Stimulated activated naive B cell treated with anti-CD40 and anti-IgM and Interleukin-4, amounts not matched to agents 10 μg/mL and 1 μg/mL and 100 μg/mL, for 72 hours (primary cell): ENCODE results near the gene CD9.
"Not testable (repeated sequence)": the region's sequence is repeated elsewhere in the genome, so short reads cannot be mapped to it uniquely, and the experiment has no call there.

ENCODE experiments used
- ATAC-seq, 2 donors: fragments of 150-1000 bp; cut with Tn5 transposase; replicated peaks; 2 replicates each; pipeline ENCODE4 v1.10.0; 2021; ENCODE audit warnings: moderate library complexity in 1 of 2
- DNase-seq: peaks from one replicate; pipeline ENCODE4 v3.0.0; 2021
- H3K27ac Mint-ChIP-seq: one replicate; pipeline ENCODE4 v1.8.0; 2022; ENCODE audit warnings: mild to moderate bottlenecking, mixed read lengths
- H3K27me3 Mint-ChIP-seq, 2 donors: one replicate each; pipeline ENCODE4 v1.8.0; 2022; ENCODE audit warnings: mixed read lengths in 2 of 2
- H3K36me3 Mint-ChIP-seq, 2 donors: one replicate each; pipeline ENCODE4 v1.8.0; 2022; ENCODE audit warnings: mixed read lengths in 2 of 2, mild to moderate bottlenecking in 1 of 2
- H3K4me1 Mint-ChIP-seq, 2 donors: one replicate each; pipeline ENCODE4 v1.8.0; 2022; ENCODE audit warnings: mixed read lengths in 2 of 2, mild to moderate bottlenecking in 1 of 2
- H3K4me3 Mint-ChIP-seq, 2 donors: one replicate each; pipeline ENCODE4 v1.8.0; 2022; ENCODE audit warnings: mild to moderate bottlenecking in 2 of 2, mixed read lengths in 2 of 2, moderate library complexity in 1 of 2
- H3K9me3 Mint-ChIP-seq, 2 donors: one replicate each; pipeline ENCODE4 v1.8.0; 2022; ENCODE audit warnings: mixed read lengths in 2 of 2, mild to moderate bottlenecking in 1 of 2

CD9 gene

DNA sequence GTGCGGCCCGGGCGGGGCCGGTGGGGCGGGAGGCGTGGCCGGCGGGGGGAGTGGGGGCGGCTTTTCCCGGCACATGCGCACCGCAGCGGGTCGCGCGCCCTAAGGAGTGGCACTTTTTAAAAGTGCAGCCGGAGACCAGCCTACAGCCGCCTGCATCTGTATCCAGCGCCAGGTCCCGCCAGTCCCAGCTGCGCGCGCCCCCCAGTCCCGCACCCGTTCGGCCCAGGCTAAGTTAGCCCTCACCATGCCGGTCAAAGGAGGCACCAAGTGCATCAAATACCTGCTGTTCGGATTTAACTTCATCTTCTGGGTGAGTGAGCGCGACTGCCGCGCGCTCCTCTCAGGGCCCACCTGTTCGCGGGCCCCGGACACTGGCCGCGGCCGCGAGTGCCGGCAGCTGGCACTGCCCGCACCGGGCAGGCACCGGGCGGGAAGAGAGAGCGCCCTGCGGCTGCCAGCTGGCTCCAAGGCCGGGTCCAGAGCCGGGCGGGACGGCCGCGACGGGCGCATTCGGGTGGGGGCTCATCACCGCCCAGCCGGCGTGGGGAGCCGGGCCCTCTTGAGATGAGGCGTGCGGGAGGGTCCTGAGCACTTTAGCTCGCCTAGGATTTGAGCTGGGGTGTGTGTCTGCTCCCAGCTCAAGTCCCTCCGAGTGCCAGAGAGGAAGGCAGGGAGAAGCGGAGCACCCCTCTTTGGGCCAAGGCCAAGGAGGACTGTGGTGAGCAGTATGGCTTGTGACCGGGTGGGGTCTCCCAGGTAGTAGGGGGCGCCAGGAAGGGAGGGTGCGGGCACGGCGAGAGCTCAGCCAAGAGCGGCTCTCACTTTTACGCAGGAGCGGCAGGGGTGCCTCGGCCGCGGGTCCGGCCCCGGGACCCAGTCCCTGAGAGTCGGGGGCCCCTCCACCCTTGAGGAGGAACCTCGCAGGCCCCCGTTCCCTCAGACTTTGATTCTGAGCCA, at the start of gene CD9:
CD9 (plus strand) TSS at position 145 of the 957 bp plus-strand sequence; CDS start at position 245, 100 bp downstream.
- DNase-seq = no peak
- H3K36me3 Mint-ChIP-seq = peaks cover 0 to 4% of the 10 kb centered on the region in 2 donors
- no peaks in the 10 kb centered on the region for H3K9me3 Mint-ChIP-seq
- H3K4me3 Mint-ChIP-seq = peak within 1 kb of the TSS; percentile 79 to 85
- H3K27ac Mint-ChIP-seq = peak within 1 kb of the TSS; percentile 76
- H3K27me3 Mint-ChIP-seq = peaks cover 7 to 36% of the 10 kb centered on the region in 2 donors
- ATAC-seq = peak; percentile 54 to 69
- H3K4me1 Mint-ChIP-seq = peaks cover 40 to 73% of the 10 kb centered on the region in 2 donors

- no peaks in the 10 kb centered on the region for H3K9me3 Mint-ChIP-seq
- ATAC-seq (no peak), DNase-seq (no peak)
- H3K27me3 Mint-ChIP-seq = peaks cover 7 to 12% of the 10 kb centered on the region in 2 donors
- no peaks in the 10 kb centered on the region for H3K36me3 Mint-ChIP-seq
- H3K4me1 Mint-ChIP-seq = peaks cover 0 to 7% of the 10 kb centered on the region in 2 donors
- H3K4me3 Mint-ChIP-seq = no peak overlapping the region
- no peak overlapping the region for H3K27ac Mint-ChIP-seq
These were observed 45.3 kb upstream of the CD9 start for GRCh38 chr12:6154730-6155459.

GRCh38 chr12:6157482-6157881, 42.7 kb upstream of the CD9 start:
- no peak overlapping the region for H3K27ac Mint-ChIP-seq
- DNase-seq (no peak), ATAC-seq (no peak)
- no peaks in the 10 kb centered on the region for H3K9me3 Mint-ChIP-seq
- no peak overlapping the region for H3K4me3 Mint-ChIP-seq
- H3K36me3 Mint-ChIP-seq = no peaks in the 10 kb centered on the region
- peaks cover 21 to 24% of the 10 kb centered on the region in 2 donors for H3K27me3 Mint-ChIP-seq
- peaks cover 7% of the 10 kb centered on the region in 2 donors for H3K4me1 Mint-ChIP-seq

- Mint-ChIP-seq H3K27me3 (peaks cover 21 to 24% of the 10 kb centered on the region in 2 donors), H3K9me3 (no peaks in the 10 kb centered on the region), H3K36me3 (no peaks in the 10 kb centered on the region), H3K4me1 (peaks cover 7 to 9% of the 10 kb centered on the region in 2 donors), H3K27ac (no peak overlapping the region), H3K4me3 (no peak overlapping the region)
- no peak for DNase-seq
- ATAC-seq = no peak
These were observed 41.9 kb upstream of the CD9 start for GRCh38 chr12:6158255-6158654.

DNA sequence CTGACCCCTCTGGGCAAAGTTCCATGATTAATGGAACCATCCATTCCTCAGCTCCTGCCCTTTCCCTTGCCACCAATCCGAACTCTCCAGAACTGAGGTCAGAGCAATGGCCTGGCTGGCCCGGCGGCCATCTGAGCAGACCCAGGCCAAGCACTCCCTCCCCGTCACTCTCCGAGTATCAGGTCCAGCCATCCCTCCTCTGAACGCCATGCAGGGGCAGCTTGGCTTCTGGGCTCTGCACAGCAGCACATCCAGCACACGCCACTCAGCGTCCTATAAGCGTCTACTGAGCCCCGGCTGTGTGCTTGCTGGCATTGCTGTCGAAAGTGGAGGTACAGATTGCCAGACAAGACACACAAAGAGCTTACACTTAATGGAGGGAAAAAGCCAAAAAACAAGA, 41.5 kb upstream of the CD9 start:
- no peak overlapping the region for H3K4me3 Mint-ChIP-seq
- peaks cover 7 to 14% of the 10 kb centered on the region in 2 donors for H3K4me1 Mint-ChIP-seq
- ATAC-seq = no peak
- peaks cover 21 to 24% of the 10 kb centered on the region in 2 donors for H3K27me3 Mint-ChIP-seq
- no peak for DNase-seq
- H3K36me3 Mint-ChIP-seq = no peaks in the 10 kb centered on the region
- H3K9me3 Mint-ChIP-seq = no peaks in the 10 kb centered on the region
- no peak overlapping the region for H3K27ac Mint-ChIP-seq

- not testable (repeated sequence) for H3K4me3 Mint-ChIP-seq, H3K27ac Mint-ChIP-seq, H3K9me3 Mint-ChIP-seq, ATAC-seq, H3K36me3 Mint-ChIP-seq, DNase-seq
- peaks cover 7 to 15% of the 10 kb centered on the region in 2 donors for H3K4me1 Mint-ChIP-seq
- H3K27me3 Mint-ChIP-seq = peaks cover 21 to 24% of the 10 kb centered on the region in 2 donors
These were observed 40.8 kb upstream of the CD9 start for GRCh38 chr12:6159166-6160011.

GRCh38 chr12:6160049-6160649, 40.1 kb upstream of the CD9 start:
- not testable (repeated sequence) for H3K27ac Mint-ChIP-seq, H3K9me3 Mint-ChIP-seq

GRCh38 chr12:6161124-6161882, 38.9 kb upstream of the CD9 start:
- DNase-seq (no peak), ATAC-seq (no peak)
- H3K4me1 Mint-ChIP-seq = peaks cover 7 to 17% of the 10 kb centered on the region in 2 donors
- no peak overlapping the region for H3K4me3 Mint-ChIP-seq
- H3K27me3 Mint-ChIP-seq = peaks cover 14 to 24% of the 10 kb centered on the region in 2 donors
- no peaks in the 10 kb centered on the region for H3K36me3 Mint-ChIP-seq
- no peaks in the 10 kb centered on the region for H3K9me3 Mint-ChIP-seq
- no peak overlapping the region for H3K27ac Mint-ChIP-seq

More at GRCh38 chr12:6160049-6160649, 40.1 kb upstream of the CD9 start:
- not testable (repeated sequence) for H3K36me3 Mint-ChIP-seq, H3K4me3 Mint-ChIP-seq, DNase-seq, ATAC-seq
- Mint-ChIP-seq H3K27me3 (peaks cover 16 to 24% of the 10 kb centered on the region in 2 donors), H3K4me1 (peaks cover 7 to 15% of the 10 kb centered on the region in 2 donors)

DNA sequence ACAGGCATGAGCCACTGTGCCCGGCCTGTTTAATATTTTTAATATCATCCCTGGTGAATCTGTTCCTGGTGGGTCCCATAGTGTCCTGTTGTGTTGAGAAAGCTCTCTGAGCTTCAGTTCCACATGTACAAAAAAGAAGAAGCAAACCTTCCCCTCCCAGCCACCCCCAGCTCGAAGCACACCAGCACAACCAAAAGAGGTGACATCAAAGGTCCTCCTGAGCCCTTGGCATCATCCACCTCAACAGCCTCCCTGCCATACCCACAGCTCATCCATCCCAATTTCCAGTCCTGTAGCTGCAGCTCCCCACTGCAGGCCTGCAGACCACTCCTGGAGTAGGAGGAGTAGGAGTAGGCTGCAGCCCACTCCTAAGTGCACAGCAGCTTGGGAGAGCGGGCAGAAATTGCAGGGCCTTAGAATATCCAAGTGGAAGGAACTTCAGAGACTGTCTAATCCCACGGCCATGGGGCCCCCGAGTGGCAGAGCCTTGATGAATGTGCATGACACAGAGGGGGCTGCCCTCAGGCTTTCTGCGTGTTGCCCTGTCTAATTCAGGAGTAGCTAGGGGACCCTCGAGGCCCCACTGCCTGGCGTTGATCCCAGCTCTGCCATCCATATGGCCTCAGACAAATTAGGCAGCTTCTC, 36.7 kb upstream of the CD9 start:
- no peak overlapping the region for H3K4me3 Mint-ChIP-seq
- peaks cover 14 to 24% of the 10 kb centered on the region in 2 donors for H3K27me3 Mint-ChIP-seq
- DNase-seq (no peak), ATAC-seq (no peak)
- peaks cover 0 to under 1% of the 10 kb centered on the region in 2 donors for H3K9me3 Mint-ChIP-seq
- peaks cover 0 to under 1% of the 10 kb centered on the region in 2 donors for H3K36me3 Mint-ChIP-seq
- no peak overlapping the region for H3K27ac Mint-ChIP-seq
- H3K4me1 Mint-ChIP-seq = peaks cover 18 to 39% of the 10 kb centered on the region in 2 donors

DNA sequence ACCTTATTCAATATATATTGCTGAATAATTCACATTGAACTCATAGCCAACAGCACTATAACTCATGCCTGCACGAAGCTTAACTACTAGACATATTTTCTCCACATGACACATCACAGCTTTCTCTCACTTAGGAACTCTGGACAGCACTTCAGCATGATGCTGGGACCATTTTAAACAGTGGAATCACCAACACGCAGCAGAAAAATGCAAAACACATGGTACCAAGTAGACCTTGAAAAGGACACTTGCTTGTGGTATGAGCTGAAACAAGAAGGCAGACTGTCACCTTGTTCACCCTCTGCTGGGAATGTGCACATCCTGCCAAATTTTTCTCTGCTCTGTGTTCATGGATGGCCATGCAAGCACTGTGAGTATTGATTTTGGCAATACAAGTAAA, 34.8 kb upstream of the CD9 start:
- no peak for DNase-seq
- H3K27ac Mint-ChIP-seq = no peak overlapping the region

DNA sequence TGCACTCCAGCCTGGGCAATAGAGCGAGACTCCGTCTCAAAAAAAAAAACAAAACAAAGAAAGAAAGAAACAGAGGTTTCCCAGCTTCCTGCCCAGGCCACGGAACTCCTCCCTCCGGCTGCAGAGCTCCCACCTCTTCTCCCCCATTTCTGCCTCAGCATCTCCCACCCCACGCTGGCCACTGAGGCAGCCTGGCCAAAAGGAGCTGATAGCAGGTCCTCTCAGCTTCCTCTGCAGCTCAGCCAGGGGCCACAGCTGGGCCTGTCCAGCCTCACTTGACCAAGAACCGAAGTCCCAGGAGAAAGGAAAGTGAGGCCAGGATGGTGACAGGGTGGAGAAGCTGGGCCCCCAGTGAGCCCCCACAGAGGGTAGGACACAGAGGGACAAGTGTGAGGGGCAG, 33.4 kb upstream of the CD9 start:
- peak overlapping the region; percentile 96 for H3K27ac Mint-ChIP-seq
- peaks cover 0 to 1% of the 10 kb centered on the region in 2 donors for H3K9me3 Mint-ChIP-seq
- H3K27me3 Mint-ChIP-seq = peaks cover 0 to 6% of the 10 kb centered on the region in 2 donors
- H3K4me3 Mint-ChIP-seq = peak overlapping the region in 1 of 2 donors; percentile 71
- ATAC-seq (no peak), DNase-seq (no peak)
- peaks cover 21 to 45% of the 10 kb centered on the region in 2 donors for H3K4me1 Mint-ChIP-seq
- H3K36me3 Mint-ChIP-seq = peaks cover 0 to 1% of the 10 kb centered on the region in 2 donors

More for the DNA sequence above, 34.8 kb upstream of the CD9 start:
- no peak for ATAC-seq
- Mint-ChIP-seq H3K27me3 (peaks cover 12 to 13% of the 10 kb centered on the region in 2 donors), H3K36me3 (peaks cover 0 to 1% of the 10 kb centered on the region in 2 donors), H3K4me1 (peaks cover 21 to 49% of the 10 kb centered on the region in 2 donors), H3K4me3 (no peak overlapping the region), H3K9me3 (peaks cover 0 to 1% of the 10 kb centered on the region in 2 donors)
